NOMO-1 (cell line): Measurements from ENCODE around the gene MUC2.

Source experiments
- DNase-seq, 2 experiments: peaks; one replicate each; lab custom pipeline; 2025; ENCODE audit not compliant: unreplicated experiment in 2 of 2; lab: John Stamatoyannopoulos, UW

The MUC2 gene

DNA sequence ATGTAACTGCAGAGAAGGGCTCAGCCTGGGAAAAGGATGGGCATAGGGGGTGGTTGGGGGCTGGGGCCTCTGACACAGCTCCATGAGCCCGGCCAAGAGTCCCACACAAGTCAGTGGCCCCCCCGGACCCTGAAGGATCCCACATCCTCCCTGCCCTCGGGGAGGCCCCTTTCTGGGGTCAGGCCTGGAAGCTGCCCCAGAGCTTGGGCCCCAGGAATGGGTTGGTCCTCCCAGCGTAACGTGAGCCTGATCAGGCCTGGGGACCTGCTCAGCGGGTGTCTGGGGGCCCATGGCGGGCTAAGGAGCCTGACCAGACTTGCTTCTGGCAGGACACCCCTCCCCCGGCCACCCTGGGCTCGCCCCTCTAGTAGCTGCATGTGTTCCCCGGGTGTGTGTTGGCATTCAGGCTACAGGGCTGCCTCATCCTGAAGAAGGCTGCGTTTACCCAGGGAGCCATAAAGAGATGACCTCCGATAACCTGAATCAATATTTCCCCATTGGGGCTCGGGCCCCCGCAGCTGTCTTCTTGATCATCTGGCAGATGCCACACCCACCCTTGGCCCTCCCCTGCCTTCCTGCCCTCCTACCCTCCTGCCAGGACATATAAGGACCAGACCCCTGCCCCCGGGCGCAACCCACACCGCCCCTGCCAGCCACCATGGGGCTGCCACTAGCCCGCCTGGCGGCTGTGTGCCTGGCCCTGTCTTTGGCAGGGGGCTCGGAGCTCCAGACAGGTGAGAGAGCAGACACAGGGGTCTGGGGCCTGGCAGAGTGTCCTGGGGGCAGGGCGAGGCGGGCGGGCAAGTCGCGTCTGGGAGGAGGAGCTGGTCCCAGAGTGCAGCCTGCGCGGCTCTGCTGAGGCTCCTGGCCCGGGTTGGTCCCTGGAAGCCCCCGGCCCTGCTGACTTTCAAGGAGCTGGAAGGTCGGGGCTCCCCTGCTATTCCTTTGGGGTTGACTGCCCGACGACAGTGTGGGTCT lies at the start of gene MUC2:
Gene MUC2, plus strand, starts transcription at position 631 of the 978 bp plus-strand sequence.
- no peak for DNase-seq

DNA sequence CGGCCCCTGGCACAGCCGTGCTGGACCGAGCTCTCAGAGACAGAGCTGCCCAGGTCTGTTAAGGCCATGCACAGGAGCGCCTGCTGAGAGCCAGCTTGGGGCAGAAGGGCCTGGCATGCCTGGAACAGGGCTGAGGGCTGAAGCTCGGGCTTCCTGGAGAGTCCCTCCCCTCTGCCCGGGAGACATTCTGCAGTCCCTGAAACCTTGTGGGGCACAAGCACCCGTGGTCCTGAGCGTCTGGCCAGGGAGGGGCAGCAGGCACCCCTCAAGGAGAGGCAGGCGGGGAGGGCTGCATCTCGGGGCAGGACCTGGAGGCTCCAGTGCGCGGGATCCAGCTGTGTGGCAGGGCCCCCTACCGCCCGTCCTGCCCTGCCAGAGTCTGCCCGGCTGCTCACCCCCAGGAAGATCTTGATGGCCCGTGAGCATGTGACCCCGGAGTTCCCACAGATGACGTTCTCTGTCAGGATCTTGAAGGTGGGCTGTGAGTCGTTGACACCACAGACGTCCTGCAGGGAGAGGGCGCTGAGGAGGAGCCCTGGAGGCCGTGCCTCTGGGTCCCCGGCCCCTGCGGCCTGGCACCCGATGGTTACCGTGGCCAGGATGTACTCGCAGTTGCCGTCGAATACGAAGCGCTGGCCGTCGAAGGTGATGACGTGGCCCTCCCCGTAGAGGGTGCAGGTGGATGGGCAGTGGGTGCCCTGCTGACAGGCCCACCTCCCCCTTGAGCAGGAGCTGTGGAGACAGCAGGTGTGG lies 49.1 kb upstream of the MUC2 start:
- DNase-seq, result no peak

- no peak for DNase-seq
Observed at GRCh38 chr11:1026163-1026450, 48.6 kb upstream of the MUC2 start.

DNA sequence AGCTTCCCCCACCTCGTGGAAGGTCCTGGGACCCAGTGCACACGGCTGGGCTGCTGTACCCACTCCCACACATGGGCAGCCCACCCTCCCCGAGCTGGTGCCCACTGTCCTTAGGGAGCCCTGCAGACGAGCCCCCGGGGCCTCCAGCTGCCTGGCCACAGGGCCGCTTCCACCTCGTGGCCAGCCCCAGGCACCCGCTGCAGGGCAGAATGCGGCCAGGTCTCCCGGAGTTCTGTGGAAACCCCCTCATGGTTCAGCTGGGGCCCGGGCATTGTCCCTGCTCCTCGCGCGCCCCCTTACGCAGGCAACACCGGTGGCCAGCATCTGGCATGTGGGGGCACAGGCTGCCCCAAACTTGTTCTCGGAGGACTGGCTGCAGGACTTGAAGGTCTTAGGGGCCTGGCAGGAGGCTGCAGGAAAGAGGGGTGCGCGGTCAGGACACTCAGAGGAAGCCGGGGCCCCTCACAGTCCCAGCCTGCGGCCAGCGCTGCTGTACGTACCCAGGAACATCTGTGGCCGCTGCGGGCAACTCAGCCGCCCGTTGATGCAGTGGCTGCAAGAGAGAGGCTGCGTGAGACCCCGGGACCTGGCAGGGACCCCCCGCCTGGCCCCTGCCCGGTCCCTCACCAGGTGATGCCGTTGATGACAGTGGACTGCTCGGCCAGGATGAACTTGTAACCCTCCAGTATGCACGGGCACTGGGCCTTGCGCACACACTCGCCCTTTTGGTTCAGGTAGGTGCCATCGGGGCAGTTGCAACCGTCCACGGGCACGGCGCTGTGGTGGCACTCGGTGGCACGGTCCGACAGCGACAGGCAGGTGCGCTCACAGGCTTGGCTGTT lies 47.8 kb upstream of the MUC2 start:
- DNase-seq, result no peak

DNA sequence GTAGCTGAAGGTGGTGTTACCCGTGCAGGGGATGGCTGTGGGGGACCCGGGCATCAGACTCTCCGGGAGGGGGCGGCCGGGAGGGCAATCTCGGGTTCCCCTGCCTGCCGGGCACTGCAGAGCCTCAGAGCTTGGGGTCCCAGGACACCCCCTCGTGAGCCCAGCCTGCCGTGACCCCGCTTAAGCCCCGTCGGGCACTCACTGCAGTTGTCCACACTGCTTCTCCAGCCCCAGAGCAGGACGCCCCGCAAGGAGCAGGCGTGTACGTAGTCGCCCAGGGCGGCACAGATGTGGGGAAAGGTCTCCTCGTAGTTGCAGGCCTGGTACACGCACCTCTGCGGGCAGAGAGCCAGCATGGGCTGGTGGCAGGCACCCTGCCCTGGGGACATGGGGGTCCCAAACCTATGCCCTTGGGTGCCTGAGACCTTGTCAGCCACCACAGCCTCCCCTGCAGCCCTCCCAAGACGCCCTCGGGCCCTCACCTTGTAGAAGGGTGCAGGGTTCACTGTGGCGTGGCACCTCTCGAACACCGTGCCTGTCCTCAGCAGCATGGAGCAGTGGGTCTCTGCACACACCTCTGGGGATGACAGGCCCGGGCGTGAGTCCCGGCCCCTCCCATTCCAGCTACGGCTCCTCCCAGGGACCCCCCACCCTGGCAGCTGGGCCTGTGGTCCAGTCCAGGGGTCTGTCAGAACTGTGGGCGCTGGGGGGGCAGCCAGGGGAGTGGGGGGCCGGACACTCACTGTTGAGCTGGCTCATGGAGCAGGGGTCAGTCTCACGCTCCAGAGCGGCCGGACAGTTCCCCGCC lies 47.0 kb upstream of the MUC2 start:
- DNase-seq, result no peak

GRCh38 chr11:1028291-1028540 lies 46.5 kb upstream of the MUC2 start:
- no peak for DNase-seq

DNA sequence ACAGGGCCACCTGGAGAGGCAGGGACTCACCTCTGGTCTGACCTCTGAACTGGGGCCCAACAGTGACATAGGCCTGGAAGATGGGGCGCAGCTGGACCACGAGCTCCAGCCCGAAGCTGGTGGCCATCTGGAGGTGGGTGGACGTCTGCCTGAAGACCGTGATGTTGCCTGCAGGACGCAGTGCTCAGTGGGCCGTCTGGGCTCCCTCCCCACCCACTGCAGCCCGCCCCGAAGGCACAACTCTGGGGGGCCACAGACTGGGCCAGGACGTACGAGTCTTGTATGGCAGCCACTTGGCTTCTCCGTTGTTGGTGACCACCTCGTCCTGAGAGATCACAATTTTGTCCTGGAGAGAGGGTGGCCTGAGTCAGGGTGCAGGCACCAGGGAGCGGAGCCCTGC lies 46.1 kb upstream of the MUC2 start:
- no peak for DNase-seq

DNA sequence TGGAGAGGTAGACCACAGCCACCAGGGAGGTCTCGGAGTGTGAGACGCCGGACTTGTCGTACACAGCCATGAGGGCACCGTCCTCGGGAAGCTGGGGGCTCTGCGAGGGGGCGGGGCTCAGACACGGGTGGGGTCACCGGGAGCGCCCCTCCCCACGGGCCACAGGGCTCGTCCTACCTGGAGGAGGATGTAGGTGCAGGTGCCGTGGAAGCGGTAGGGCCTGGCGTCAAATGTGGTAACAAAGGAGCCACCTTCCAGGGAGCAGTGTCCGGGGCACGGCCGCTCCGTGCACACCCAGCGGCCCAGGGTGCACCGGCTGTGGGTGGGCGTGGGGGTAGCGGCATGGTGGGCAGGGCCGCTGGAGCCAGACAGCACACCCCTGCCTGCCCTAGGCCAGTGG lies 45.6 kb upstream of the MUC2 start:
- DNase-seq, result no peak

DNA sequence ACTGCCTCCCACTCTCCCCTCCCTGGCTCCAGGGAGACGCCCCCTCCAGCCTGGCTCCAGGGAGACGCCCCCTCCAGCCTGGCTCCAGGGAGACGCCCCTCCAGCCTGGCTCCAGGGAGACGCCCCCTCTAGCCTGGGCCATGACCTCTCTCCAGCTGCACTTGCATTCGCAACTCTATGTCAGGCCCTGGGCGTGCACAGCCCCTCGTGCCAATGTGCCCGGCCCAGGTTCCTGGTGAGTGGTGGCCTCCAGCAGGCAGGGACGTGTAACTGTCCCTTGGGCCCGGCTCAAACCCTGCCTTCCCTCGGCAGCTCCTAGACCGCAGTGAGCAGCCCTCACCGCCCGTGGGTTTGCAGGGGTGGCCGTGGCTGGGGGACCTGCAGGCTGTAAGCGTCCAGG lies 45.0 kb upstream of the MUC2 start:
- DNase-seq, result no peak

- DNase-seq, result no peak
Observed at GRCh38 chr11:1030086-1030485, 44.6 kb upstream of the MUC2 start.

DNA sequence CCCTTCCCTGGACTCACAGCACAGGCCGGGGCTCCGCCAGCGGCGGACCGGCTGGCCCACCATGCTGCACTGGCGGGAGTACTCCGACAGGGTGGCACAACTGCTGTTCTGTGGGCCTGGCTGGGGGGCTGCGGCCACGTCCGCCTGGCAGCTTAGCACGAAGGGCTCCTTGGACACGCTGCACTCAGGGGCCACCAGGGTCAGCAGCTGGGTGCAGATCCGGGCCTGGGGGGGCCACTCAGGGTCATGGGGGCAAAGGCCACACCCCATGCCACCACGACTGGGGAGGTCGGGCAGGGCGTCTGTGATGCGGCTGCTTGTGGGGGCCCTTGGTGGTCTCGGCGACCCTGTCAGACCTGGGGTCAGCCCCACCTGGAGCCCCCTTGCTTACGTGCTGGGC lies 44.1 kb upstream of the MUC2 start:
- no peak for DNase-seq

- DNase-seq, result no peak
Observed at GRCh38 chr11:1031121-1031899, 43.4 kb upstream of the MUC2 start.

DNA sequence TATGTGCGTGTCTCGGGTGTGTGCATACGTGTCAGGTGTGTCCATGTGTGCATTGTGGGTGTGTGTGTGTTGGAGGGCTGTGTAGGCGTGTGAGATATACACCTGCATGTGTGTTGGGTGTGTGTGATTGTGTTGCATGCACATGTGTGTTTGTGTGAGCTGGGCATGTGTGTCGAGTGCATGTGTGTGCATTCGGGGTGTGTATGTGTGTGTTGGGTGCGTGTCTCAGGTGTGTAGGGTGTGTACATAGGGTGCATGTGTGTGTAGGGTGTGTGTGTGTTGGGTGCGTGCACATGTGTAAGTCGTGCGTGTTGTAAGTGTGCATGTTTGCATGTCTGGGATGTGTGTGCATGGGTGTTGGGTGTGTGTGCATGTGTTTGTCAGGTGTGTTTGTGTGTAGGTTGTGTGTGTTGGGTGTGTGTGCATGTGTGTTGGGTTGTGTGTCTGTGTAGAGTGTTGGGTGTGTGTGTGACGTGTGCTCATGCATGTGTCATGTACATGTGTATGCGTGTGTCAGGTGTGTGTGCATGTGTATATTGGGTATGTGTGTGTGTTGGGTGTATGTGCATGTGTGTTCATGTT lies 42.3 kb upstream of the MUC2 start:
- no peak for DNase-seq

GRCh38 chr11:1033016-1033798 lies 41.5 kb upstream of the MUC2 start:
- DNase-seq, result no peak

DNA sequence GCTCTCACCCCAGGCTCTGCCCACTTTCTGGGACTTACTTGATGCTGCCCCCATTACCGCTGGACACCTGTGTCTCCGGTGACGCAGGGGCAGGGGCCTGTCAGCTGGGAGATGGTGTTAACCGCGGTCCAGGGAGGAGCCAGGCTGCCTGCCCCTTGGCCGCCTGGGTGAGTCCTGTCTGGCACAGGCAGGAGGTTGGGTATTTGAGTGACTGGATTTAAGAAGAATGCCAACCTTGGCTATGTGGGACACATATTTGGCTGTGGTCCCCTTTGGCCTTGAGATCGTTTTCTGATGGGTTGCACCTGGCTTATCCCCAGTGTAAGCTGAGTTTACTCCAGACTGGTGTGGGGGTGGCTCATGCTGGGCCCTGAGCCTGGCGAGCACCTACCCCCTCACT lies 40.7 kb upstream of the MUC2 start:
- DNase-seq, result no peak

- DNase-seq, result no peak
Observed at GRCh38 chr11:1034456-1035295, 40.0 kb upstream of the MUC2 start.

GRCh38 chr11:1035577-1036283 lies 38.9 kb upstream of the MUC2 start:
- no peak for DNase-seq
